HG02943 (cell line): ENCODE measurements around the gene COX7B2.

Source experiments
- ATAC-seq: cut with Tn5 transposase; IDR thresholded peaks from one replicate; pipeline ENCODE4 v1.9.1; 2021; ENCODE audit warnings: mild to moderate bottlenecking, low read depth, moderate library complexity; ENCODE audit not compliant: unreplicated experiment

Gene COX7B2

GRCh38 chr4:46765465-46765864 is 143.6 kb downstream of the COX7B2 start:
- ATAC-seq = no peak

DNA sequence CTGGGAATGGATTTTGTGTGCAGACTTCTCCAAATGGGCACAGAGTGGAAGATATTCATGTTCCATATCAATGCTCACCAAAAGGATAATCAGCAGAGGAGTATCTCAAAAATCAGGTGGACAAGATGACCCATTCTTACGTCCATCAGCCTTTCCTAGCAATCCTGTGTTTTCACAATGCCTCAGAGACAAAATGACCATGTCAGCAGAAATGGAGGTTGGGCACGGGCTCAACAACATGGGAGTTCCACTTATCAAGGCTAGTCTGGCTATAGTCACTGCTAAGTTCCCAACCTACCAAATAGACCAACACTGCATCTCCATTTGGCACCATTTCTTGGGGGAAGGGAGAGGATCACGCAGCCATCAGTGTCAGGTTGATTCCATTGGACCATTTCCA is 179.0 kb downstream of the COX7B2 start:
- ATAC-seq = no peak

- ATAC-seq = no peak
These were observed 189.0 kb downstream of the COX7B2 start for GRCh38 chr4:46720055-46720454.

DNA sequence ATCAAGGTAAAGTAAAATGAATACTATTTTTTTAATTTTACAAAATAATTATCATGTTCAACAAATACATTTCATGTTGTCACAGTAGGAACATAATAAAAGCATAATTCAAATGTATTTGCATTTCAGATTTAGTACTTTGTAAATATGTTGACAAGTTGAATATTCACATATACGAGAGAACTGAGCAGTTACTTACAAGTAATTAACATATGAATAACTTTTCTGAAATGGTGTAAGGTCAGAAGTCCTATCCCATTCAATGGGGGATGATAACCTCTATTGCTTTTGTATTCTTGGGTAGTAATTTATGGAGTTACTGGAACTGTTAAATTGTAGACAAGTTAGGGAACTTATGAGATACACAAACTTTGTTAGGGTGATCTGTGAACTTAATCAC is 191.1 kb downstream of the COX7B2 start:
- no peak for ATAC-seq

DNA sequence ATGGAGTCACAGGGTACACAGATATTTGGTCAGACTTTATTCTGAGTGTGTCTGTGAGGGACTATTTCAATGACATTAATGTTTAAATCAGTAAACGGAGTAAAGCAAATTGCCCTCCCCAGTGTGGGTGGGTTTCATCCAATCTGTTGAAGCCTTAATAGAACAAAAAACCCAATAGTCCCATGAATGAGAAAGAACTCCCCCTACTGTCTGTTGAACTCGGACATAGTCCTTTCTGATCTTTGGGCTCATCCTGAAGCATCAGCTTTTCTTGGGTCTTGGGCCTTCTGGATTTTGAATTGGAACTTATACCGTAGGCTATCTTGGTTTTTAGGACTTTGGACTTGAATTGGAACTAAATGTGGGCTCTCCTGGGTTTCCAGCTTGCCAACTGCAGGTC is 193.6 kb downstream of the COX7B2 start:
- no peak for ATAC-seq

- ATAC-seq = no peak
These were observed 210.2 kb downstream of the COX7B2 start for GRCh38 chr4:46698891-46699290.
